Fibroblast of the conjunctiva (primary cell): ENCODE results near the gene SEC16A.

Experiments used
- DNase-seq: peaks from one replicate; pipeline ENCODE4 v3.0.0-alpha.2; 2010; ENCODE audit warnings: low read depth

Gene SEC16A

DNA sequence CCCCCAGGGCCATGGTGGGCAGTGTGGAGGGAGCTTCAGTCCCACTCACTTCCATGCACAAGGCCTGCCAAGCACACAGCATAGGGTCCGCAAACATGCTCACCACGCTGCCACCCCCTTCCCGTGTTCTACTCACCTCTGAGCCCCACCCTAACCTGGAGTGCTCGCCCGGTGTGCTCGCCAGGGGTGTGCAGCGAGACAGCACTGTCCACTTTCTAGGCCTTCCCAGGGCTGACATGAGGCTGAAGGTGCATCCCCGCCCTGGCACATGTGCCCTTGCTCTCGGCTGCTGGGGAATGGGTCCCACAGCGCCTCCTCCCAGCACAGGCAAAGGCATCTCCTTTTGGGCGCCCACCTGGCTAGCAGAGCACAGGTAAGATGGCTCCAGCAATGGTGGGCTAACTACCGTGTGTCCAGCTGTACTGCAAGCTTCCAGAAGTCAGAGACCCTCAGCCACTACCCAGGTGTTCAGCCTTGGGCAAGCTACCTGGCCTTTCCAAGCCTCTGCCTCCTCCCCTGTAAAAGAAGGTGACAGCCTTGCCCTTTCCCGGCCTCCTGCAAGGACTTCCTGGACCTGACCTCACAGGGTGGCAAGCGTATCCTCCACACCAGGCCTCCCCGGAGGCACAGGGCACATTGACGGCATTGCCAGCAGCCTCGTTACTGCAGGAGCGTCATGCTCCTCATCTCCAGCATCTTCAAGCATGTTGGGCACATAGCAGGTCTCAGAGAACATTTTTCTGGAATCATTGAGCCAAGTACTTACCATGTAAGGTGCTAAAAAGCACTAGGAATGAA lies 4.2 kb upstream of the SEC16A start:
- DNase-seq = no peak

DNA sequence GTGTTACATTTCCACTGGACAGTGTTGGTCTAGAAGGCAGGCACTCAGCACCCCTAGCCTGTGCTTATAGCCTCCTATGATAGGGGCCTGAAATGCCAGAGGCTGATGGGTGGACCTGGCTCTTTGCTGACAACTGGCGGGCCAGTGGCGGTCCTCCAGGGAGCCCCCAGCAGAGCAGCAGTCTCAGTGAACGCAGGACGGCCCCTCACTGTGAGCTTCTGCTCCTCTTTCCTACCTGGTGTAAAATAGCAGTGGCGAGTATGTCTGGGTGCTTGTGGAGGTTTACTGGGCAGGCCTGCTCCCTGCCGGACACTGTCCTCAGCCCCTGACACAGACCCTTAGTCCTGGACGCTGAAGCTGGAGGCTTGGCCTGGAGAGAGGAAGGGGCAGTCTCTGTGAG lies 3.3 kb upstream of the SEC16A start:
- DNase-seq = no peak

DNA sequence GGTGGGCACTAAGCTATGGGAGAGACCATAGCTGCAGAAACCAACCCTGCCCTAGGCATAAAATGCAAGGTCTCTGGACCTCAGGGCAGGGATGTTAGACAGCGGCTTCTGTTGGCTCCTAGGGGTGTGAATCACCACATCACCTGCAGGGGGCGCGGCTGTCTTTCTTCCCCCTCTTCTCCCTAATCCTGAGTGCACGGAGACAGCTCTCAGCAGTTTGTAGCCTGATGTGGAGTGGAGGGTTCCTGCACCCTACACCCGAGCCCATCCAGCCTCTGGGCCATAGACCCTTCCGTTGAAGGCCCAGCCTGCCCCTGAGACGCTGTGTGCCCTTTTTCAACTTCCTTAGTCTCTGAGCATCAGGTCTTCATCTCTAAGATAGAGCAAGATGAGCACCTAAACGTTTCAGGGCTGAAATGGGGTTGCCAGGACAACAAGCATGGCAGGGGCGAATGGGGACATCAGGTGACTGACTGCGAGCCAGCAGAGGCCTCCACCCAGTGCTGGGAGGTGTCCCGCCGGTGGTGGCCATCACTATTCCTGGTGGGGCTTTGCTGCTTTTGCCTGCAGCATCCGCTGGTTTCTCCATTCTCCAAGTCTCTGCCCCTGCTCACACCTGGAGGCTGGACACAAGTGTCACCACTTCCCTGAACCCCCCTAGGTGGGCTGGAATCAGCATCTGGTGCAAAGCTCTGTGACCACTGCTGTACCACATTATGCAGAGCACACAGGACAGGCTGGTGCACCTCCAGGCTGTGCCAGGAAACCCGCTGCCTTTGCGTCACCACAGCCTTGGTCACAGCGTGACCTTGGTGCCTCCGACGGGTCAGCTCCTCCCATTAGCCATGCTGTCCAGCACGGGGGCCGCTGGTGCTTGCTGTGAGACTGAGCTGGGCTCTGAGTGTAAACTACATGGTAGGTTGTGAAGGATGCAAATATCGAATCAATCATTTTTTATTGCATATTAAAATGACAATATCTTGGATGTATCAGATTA lies 2.5 kb upstream of the SEC16A start:
- DNase-seq = peak; percentile 54

DNA sequence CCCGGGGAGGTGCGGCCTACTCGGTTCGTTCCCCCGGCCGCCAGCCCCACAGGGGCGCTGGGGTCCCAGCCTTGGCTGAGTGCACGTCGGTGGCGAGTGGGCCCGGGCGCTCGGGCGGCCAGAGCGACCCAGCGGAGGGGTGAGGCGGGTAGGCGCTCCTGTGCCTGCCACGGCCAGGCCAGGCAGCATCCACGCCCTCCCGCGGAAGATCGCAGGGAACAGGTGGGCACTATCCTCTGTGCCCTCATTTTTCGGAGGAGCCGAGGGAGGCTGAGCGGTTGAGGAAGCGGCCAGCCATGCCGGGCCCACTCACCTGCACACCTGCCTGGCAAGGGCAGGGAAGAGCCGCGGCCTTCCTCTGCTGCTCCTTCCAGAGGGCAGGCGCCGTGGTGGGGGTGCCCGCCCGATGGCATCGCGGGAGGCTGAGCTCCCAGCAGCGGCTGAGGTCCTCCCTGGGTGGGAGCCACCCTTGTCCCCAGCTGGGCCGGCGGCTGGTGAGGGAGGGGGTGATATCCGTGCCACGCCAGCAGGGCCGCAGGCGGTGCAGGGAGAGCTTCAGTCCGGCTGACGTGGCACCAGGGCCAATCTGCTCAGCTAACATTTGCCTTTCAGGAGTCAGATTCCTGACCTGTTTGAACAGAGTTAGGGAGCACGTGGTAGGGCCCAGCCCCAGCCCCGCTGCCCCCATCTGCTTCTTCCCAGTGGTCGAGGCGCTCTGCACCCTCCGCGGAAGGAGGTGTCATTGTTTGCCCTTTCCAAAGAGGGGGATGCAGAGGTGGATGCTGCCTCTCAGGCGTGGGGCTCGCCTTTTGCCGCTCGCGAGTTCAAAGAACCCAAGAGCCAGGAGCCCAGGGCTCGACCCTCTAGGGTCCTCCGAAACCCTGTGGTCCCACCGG lies 1.6 kb upstream of the SEC16A start:
- DNase-seq = no peak

DNA sequence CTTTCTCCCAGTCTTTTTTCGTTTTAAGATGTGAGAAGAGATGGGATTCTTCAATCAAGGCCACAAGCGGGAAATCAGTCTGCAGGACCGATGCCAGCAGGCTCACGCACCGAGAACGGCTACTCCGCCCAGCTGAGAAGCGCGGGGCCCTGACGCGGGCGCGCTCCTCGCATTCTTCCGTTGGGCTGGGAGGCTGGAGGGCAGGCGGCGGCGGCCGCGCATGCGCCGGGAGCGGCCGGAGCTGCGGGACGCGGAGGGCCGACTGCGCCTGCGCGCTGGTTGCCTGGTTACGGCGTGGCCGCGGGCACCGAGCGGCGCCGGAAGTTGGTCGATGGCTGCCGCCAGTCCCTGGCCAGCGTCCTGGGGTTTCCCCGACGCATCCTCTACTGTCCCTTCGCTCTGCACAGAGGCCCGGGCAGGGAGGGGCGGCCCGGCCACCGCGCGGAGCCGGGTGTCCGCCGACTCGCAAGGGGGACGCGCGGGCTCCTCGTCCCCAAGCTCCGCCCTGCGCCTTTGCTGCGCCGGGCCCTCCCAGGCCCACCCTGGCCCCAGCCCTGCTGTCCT lies 831 bp upstream of the SEC16A start:
- DNase-seq = peak; percentile 78

DNA sequence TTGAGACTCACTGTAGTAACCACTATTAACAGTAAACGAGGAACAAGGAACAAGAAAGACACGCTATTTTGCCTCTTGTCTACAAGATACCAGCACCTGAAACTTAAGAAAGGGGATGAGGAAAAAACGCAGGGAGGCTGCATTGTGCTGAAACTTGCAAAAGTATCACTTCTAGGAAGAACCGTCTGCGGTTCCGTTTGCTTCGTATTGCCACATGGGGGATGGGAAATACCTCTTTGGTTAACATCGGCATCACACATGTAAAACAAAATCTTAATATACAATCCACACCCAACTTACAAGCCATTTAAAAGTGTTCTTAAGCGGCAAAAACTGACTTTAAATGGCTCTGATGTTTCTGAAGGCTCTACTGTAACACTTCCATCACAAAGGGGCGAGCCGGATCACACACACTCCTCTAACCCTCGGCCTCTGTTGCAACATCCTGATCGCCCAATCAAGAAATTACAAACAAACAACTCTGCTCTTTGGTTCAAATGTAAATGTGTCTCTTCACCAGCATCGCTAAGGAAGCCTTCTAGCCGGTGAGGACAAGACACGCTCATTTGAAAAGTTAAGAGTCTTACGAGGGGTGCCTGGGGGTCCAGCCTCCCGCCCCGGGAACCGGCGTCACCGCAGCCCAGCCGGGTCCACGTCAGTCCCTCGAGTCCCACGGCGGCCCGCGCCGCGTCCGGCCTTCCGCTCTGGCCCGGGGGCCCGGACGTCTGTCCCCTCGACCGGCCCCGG lies 621 bp downstream of the SEC16A start:
- DNase-seq = no peak

DNA sequence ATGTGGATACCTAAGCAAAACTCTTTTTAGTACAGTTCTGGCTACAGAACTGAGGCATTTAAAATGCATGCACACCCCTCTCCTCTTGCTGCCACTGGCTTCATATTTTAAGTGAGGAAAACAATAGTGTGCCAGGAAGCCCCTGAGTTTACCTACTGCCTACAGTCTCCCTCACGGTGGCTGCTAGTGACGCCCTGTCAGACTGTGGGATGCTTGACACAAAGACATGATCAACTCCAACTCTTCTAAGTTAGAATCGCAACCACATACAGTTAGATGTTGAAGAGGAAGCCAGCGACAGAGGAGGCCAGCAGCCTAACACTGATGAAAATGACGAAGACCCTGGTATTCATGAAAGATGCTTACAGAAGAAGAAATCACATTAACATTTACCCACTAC lies 1.3 kb downstream of the SEC16A start:
- no peak for DNase-seq

DNA sequence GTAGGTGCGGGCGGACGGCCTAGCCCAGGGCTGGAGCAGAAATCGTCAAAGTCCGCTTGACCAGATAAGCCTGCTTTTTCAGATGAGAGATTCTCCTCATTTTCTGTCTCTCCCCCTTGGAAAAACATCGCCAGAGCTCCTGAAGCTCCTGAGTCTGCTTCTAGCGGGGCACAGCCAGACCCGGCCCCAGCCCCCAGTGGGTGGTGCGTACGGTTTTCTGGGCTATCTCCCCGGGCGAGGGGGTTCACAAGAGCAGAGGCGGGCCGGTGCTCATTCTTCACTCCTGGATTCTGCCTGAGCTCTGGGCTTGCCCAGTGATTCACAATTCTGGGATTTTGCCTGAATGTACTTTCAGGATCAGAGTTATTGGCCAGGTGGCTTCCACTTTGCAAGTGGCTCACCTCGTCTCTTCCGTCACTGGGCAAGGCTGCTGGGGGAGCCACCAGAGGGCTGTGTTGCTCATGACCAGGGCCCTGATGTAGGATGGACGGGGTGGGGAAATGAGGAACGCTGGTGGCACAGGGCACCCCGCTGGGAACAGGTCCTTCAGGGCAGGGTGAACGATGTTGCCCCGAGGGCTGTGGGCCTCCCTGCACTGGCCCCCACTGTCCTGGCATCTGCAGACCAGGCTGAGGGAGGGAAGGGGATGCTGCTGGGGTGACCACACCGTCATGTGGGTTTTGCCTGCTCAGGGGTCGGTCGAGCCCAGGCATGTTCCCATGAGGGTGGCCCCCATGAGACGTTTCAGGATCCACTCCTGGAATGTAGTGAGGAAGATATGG lies 6.3 kb downstream of the SEC16A start:
- no peak for DNase-seq

DNA sequence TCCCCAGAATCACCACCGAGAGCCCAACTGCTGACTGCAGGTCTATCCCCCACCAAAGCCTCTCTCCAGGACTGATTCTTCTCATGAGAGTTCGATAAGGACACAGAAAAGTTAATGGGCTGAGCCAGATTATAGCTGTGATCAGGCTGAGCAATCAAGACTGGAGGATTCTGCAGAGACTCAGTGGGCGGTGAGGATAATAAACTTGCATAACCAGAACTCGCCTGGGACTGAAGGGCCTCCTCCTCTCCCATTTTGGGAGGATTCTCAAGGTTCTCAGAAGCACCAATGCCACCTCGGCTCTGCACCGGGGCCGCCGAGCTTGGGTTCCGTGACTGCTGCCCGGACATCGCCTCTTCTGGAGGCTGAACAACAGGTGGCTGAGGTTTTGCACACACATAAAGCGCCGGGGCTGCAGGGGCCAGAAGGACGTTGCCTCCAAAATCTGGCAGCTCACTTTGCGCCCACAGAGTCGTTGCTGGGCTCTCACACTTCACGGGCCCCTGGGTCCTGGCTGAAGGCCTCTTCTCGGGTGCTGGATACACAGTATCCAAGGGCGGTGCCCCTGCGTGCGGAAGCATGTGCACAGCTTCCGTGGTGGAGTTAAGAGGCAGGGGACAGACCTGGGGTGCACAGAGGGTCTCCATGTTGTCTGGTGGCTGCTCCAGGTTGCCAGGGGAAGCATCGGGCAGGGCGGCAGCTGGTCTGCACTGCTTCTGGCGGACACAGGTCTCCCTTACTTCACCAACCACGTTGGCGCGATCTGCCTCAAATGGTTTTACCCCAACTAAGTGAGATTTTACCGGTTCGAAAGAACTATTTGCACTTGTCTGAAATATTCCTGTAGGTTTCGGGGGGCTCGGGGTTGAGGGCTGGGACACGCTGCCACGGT lies 7.6 kb downstream of the SEC16A start:
- DNase-seq = no peak

DNA sequence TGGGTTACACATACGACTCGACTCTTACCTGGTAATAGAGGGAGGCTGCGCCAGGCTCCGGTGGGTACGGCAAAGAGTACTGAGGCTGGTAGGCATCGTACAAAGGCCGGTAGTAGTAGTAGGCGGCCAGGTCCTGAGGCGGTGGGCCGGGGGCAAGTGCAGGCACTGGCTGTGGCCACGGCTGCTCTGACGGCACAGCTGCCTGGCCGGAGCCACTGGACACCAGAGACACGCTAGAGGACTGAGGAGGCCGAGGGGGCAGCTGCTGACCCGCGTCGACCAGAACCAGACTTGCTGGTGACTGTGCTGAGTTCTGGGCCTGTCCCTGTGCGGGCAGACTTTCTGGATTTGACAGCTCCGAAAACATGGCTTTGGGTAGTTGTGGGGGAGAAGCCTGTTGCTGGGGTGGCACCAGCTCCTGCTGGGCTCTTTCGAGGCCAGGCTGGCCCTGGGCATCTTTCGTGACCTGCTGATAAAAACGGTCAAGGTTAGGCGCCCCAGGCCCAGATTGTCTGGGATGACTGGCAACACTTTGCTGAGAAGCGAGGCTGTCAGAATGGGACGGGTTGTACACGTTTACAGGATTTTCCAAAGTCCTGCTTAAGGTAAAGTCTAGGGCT lies 8.7 kb downstream of the SEC16A start:
- no peak for DNase-seq

DNA sequence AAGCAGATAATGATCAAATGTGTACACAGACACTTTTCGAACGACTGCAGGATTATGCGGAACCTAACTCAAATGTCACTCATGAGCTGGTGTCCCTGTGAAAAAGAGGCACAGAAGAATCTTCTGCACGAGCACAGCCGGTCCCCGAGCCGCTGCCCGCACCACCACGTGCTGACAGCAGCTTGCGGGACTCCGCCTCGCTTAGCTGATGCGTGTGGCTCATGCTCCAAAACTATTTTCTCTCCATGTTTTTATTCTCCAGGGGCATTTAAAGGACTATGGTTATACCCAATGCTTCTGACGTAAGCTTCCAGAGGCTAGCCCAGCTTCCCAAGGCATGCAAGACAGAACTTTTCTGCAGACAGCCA lies 9.5 kb downstream of the SEC16A start:
- no peak for DNase-seq

DNA sequence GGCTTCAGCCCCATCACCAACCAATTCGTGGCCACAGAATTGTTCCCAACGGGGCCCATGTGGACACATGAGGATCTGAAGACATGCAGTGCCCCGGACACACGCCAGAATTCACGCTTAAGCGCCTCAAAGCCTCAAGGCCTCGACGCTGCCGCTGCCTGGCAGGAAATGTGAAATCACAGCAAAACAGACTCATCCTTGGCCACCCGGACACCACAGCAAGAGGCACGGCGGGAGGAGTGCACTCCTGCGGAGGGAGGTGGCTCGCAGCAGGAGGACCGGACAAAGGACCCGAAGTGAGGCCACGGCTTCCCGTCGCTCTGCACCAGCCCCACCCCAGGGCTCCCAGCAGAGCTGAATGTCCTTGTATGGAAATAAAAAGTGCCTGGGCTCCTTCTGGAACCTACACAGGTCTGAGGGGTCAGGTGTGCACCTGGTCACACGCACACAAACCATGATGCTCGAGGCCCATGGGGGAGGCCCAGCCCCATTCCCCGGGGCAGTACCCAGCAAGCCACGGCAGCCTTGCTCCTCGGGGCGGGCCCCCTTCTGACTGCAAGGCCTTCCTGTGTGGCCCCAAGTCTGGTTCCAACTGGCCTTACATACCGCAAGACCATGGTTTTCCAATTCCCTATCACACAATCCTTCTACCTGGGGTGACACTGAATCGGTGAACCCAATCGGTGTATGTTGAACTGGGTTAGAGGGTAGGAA lies 10.0 kb downstream of the SEC16A start:
- no peak for DNase-seq

DNA sequence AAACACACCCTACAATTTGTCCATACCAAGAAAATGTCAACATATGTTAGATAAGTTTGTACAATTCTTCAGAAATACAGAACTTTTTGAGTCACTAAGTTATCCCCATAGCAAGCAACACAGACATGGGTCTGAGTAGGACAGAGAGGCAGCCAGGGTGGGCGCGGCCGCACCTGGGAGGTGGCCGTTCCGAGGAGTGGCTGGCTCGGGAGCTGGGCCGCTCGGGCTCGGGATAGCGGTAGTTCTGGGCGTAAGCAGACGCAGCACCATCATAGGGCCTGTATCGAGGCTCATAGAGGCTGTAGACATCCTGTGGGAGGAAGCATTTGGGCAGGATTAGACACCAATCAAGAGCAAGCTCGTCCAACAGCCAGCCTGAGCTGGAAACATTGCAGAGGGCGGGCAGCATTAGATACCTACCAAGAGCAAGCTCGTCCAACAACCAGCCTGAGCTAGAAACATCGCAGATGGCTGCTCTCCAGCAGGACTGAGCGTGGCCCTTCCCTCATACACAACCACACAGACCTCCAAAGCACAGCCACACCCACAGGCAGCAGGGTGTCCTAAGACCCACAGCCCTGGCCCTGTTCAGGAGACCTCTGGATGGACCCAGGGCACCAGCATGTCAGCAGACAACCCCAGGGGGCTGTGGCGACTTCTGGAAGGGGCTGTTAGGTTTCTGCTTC lies 10.9 kb downstream of the SEC16A start:
- no peak for DNase-seq

DNA sequence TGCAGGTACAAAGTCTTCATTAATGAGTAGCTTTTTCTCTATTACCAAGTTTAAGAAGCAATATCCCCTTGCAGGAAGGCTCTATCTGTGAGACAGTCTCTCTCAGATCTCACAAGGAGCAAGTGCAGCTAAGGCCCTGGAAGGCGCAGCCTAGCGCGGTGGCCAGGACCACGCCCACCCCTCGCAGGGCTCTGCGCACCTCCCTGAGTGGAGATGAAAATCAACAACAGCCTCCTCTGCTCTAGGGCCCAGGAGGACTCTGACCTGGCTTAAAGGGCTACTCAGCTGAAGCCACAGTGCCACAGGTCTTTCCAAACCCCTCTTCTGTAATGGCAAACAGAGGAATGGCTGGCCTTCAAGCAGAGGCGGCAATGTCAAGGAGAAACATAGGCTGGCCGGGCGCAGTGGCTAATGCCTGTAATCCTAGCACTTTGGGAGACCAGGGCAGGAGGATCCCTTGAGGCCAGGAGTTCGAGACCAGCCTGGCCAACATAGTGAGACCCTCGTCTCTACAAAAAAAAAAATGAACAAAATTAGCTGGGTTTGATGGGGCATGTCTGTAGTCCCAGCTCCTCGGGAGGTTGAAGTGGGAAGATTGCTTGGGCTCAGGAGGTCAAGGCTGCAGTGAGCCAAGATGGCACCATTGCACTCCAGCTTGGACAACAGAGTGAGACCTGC lies 11.9 kb downstream of the SEC16A start:
- no peak for DNase-seq

DNA sequence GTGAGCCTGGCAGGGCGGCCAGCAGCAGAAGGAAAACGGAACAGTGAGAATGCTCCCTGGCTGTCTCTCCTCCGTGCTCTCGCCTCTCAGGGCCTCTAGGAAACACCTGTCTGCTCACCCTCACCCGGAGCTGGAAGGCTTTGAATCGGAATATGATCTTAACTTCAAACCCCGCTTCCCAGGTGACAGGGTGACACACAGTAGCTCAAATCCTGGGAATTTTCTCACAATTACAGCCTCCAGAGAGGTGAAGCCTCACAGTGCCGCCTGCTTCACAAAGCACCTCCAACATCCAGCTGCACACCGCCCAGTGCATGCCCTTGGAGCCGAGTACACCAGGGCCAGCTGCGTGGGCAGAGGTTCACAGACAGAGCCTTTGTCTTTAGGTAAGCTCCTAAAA lies 12.5 kb downstream of the SEC16A start:
- DNase-seq = no peak

DNA sequence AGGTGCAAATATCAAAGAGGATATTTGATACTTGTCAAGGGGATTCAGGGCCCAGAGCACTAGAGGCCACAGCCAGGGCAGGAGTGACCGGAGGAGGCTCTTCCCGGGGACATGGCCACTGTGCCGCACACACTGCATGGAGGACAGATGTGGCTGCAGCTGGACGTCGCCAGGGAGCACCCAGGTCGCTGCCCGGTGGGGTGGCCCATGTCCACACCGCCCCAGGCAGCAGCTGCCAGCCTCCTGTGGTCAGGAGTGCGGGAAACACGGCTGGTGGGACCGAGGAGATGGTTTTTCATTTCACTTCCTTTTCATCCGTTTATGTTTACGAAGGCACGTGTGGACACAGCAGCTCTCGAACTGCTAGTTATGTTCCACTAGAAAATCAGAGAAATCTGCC lies 15.1 kb downstream of the SEC16A start:
- DNase-seq = no peak

DNA sequence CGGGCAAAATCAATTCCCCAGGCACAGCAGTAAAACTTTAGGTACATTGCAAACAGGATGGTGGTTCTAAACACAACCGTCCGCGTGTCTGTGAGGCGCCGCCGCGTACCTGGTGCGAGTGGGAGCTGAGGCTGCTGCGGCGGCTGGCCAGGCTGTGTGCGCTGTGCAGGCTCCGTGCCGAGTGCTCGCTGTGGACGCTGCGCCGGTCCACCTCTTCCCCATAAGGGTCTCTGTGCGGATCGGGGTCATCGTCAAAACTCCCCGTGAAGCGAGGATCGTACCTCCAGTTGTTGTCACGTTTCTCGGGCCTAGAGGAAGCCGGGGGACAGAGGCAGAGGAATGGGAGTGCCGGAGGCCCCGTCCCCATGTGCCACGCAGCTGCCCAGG lies 16.7 kb downstream of the SEC16A start:
- no peak for DNase-seq
